T-helper 1 cell (primary cell): Measurements from ENCODE around the gene CX3CR1.
"Not testable (repeated sequence)": the region's sequence is repeated elsewhere in the genome, so short reads cannot be mapped to it uniquely, and the experiment has no call there.

Experiments used
- DNase-seq, 5 donors: peaks; one replicate each; pipeline ENCODE4 v3.0.0-alpha.2; 2012 to 2020

Gene CX3CR1

DNA sequence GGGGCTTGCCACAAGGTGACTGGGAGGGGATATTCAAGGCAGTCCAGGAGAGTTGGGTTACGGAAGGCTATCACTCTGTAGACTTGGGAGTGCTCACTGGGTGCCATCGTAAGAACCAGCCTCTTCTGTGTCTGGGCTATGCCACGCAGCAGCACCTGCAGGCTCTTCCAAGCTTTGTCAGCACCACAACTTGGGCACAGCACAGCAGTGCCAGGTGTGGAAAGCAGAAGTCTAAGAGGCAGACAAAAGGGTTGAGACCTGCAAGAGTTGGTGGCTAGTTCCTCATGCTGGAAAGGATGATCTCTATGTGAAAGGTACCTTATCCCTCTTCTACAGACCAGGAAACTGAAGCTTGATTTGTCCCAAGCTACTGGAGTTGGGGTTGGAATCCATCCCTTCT is 15.8 kb downstream of the CX3CR1 start:
- no peak for DNase-seq

DNA sequence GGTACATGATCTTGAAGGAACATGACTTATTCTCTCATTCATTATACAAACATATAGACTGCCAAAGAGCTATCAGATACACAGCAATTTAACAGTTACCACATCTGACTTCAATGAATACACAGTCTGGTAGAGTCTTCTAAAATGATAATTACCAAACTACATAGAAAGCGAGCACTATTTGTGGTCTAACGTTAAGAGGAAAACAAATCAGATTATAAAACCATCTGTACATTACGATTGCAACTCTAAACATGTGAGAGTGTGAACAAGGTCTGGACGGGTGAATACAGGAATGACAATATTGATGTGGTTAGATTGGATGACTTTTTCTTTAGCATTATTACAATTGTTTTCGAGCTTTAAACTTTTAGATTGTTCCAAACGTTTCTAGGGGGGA is 16.3 kb downstream of the CX3CR1 start:
- DNase-seq = no peak

DNA sequence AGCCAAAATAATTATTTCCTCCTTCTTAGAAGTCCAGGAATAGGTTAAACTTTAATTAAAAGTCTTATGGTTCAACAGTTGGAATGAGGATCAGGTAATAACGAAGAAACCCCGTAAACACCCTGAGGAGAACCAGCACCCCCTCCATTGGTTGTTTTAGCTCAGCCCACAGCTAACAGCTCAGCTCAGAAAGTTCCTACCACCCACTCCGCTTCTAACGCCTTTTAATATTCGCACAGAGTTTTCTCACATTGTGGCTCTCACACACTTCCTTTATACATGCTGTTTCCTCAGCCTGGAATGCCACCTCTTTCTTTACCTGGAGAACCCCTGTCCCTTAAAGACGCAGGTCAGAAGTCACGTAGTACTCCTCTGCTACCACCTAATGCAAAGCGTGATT is 17.0 kb downstream of the CX3CR1 start:
- no peak for DNase-seq

DNA sequence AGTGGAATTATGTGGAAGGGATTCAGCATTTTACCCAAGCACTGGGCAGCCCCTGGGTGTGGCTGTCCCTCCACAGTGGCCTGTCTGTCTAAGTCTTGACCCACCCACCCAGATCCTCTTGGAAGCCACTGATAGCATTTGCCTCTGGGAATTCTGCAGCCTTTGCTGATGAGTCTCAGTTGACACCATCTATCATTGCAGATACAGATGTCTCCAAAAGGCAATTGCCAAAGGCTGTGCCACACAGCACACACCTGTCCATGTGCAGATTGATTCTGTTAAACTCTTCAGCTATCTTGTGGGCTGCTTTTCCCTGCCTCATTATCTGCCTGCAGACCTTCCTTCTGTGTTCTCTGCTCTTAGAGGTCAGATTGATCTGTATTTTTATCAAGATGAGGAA is 18.1 kb downstream of the CX3CR1 start:
- no peak for DNase-seq

DNA sequence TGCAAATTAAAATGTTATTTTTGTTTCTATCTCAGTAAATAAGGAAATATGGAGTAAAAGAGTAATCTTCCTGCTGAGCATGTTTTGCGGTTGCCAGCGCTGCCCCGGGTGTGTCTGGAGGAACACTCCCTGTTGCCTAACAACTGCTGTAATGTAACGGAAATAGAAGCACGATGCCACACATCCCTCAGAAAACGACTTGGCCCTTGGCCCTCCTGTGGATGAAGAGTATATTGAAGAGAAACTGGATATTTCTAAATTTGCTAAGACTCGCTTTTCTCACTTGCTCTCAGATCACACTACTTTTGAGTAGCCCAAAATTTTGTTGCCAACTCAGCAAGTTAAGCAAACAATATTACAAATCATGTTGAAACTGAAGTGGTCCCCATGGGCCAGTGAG is 18.9 kb downstream of the CX3CR1 start:
- peak in 4 of 5 donors; percentile 20 to 82 (median 49) for DNase-seq

DNA sequence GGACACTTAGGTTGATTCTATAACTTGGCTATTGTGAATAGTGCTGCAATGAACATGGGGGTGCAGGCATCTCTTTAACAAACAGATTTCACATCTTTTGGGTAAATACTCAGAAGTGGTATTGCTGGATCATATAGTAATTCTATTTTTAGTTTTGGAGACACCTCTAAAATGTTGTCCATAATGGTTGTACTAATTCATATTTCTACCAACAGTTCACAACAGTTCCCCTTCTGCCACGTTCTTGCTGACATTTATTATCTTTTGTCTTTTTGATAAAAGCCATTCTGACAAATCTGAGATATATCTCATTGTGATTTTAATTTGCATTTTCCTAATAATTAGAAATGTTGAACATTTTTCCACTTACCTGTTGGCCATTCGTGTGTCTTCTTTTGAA is 19.5 kb downstream of the CX3CR1 start:
- DNase-seq = no peak

DNA sequence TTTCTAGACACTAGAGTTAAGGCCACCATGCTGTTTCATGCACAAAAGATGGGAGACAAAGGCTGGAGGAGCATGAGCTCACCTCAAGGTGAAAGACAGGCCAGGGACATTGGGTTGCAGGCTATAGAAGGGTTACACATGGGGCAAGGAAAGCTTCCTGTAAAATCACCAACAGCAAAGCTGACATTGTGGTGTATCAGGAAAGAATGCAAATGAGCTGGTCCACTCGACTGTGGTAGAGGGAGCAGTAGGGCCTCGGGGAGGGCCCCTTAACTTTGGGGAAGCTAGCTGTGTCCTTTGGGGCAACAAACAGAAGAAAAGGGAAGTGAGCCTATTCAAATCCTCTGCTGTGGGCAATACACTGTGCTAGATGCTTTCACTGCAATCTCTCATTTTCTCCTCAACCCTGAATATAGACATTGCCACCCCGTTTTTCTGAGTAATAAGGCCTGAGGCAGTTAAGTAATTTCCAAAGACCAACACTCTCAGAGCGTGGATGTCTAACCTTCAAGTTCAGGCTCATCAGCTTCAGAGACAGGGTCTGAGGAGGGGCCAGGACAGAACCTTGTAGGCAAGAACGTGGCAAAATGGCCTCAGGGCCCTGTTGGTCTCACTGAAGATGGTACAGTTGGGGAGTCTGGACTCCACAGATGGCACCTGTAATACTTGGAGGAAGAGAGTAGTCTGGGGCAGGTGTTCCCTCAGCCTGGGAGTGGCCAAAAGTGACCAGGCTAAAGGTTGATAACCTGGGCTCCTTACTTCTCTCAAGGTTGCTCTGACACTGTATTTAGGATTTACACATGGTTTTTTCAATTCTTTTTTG is 24.1 kb downstream of the CX3CR1 start:
- peak in 1 of 5 donors; percentile 8 for DNase-seq

DNA sequence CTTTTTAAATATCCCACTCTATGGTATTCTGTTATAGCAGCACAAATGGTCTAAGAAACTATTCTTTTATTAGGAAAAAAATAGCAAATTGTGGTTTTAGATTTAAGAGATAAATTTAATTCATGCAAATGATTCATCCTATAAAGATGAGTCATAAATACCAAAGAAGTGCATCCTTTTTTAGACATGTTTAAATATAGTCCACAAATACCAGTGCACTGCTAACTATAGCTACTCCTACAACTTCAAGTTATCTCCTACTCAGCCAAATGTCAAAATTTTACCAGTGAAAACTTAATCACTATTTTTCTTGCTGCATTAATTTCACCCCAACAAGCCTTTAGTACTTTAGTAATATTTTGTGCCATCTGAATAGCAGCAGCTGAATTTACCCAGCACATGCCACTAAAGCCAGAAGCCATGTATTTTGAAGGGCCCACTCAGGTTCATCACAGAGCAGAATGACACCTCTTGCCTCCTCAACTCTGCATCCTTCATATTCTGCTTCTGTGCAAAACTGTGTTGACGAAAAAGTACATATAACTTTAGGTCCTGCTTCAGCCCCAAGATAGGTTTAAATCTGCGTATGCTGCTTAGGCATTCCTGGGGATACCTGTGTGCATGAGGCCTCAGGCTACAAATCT is 24.9 kb downstream of the CX3CR1 start:
- no peak for DNase-seq

DNA sequence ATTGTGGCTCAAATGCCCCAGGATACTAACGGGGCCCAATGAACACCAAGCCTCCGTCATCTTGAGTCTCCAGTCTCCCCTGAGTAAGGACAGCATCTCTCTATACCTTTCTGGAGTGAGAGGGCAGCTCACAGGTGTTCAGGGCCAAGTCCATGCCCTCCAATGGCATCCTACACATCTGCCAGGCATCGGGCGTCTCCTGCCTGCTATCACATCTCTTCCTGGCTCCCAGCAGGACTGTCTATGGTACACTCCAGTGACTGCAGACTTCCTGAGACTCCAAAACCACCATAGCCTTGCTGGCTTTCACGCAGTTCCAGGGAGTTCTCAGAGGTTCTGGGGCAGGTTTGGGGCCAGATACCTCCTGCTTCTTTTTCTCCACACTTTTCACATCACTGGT is 28.3 kb downstream of the CX3CR1 start:
- no peak for DNase-seq

DNA sequence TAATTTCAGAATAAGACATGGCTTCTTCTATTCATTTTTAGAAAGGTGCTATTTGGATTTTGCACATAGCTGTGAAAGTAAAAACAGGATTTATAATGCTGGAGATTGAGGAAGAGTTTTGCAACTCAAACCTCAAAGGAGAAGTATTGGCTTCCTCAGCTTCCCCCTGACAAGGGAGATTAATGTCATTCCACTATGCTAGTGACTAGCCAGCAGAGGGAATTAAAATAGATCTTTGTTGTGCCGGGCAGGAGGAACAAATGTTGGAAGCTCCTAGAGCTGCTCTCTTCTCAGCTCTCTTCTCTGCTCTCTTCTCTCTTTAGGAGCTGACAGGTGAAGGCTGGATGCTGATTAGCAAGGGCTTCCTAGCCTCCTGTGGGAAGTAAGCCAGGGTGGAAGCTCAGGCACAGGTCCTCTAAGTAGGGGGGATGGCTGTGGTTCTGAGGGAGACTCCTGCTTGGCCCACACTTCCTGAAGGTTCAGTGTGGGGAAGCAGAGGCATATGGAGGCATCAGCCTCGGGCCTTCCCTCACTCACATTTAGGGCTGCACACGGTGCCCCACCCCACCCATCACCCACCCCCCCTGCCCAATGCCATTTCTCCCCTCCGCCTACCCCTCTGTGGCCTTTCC is 29.6 kb downstream of the CX3CR1 start:
- no peak for DNase-seq

DNA sequence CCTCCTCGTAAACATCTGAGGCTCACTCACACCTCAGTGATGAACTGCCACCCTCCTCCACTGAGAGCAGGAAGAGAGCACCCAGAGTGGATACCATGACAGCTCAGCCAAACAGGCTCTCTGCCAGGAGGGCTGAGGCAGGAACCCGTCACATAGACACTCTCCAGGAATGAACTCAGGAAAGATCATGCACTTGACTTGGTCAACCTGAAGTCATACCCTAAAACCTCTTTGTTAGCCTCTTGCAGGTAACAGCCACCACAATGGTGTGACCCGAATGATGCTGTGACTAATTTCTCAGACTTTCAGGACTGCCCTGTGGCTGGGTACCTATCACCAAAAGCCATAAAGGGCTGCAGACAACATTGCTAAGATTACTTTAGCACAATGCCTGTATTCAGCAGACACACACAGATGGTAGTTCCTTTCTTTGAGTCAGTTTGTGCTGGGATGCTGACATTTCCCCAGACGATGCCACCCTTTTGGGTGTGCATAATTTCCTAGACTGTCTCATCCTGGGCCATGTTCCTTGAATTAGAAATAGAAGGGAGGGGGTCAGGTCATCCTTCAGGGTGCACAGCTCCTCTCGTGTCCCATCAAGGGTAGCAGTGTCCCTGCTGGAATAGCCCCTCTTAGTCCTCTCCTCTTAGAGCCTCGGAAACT is 30.3 kb downstream of the CX3CR1 start:
- no peak for DNase-seq

DNA sequence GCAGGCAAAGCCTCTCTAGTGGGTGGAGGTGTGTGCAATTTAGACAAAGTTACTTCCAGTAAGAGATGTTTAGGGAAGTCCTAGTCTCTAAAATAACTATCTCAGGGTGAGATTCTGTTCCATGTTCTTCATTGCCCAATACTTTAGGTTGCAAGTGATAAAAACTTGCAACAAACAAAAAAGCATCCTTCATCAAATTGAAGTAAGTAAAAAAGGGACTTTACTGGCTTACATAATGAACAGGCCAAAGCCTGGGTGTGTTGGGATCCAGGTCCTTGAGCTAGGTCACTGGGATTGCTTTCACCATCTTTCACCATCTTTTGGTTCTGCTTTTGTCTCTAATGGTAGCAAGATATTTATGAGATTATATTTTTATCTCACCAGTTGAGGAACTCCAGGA is 38.3 kb downstream of the CX3CR1 start:
- DNase-seq = no peak

DNA sequence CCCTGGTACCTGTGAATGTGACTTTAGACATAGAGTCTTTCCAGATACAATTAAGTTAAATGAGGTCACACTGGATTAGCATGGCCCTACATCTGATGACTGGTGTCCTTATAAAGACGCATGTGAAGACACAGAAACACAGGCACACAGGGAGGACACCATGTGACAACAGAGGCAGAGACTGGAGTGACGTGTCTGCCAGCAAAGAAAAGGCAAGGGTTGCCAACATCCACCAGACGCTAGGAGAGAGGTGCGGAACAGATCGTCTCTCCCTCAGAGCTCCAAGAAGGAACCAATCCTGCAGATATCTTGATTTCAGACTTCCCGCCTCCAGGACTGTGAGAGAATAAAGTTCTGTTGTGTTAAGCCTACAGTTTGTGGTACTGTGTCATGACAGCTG is 42.8 kb downstream of the CX3CR1 start:
- no peak for DNase-seq

DNA sequence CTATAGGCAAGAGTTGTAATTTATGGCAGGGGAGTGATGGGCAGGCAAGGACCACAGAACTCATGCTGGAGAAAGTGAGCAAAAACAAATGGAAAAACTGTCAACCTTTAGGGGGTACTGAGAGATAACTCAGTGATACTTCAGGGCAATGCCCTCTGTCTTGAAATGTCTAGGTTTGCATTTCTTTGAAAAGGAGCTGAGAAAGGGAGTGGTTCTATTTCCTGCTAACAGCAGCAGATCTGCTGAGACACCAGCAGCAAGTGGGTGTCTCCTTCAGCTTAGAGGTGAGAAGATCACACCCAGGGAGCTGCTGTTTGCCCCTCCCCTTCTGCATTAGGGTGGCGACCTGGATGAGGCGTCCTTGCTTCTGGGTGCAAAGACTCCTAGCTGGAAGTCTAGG is 45.2 kb downstream of the CX3CR1 start:
- peak in 2 of 5 donors; percentile 3 to 84 for DNase-seq

DNA sequence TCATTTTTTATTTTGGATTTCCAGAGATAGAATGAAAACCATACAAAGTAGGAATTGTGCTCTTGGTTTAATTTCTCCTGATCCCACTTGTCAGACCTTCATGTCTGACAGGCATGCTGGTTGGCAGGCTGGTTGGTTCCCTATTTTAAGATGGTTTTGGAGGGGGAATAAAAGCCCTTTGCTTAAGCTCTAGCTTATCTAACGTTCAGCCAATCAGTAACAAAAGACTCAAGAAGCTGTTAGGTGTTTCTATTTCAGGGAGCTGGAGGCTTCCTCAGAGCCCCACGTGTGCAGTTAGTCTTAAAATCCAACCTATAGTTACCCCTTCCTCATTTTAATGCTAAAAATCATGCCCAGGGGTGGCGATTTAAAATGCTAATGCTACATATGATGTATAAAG is 47.0 kb downstream of the CX3CR1 start:
- DNase-seq = no peak

DNA sequence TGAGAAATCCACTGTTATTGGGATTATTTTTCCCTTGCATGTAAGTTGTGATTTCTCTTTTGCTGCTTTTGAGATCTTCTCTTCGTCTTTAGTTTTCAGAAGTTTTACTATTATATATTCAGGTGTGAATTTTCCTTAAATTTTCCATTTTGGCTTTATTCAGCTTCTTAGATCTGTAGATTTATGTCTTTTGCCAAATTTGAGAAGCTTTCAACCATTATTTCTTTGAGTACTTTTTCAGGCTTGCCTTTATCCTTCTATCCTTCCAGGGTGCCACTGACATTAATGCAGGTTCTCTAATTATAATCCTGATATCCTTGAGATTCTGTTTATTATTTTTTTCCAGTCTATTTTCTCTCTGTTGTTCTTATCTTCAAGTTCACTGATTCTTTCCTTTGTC is 49.4 kb downstream of the CX3CR1 start:
- DNase-seq = no peak

DNA sequence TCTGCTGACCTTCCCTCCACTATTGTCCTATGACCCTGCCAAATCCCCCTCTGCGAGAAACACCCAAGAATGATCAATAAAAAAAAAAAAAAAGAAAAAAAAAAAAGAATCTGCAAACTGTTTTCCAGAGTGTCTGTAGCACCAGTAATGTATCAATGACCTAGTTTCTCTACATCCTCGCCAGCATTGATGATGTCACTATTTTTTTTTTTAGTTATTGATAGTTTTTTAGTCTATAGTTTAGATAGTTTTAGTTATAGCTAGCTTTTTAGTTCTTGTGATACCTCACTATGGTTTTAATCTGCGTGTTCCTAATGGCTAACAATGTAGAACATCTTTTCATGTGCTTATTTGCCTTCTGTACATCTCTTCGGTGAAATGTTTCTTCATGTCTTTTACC is 51.3 kb downstream of the CX3CR1 start:
- no peak for DNase-seq

DNA sequence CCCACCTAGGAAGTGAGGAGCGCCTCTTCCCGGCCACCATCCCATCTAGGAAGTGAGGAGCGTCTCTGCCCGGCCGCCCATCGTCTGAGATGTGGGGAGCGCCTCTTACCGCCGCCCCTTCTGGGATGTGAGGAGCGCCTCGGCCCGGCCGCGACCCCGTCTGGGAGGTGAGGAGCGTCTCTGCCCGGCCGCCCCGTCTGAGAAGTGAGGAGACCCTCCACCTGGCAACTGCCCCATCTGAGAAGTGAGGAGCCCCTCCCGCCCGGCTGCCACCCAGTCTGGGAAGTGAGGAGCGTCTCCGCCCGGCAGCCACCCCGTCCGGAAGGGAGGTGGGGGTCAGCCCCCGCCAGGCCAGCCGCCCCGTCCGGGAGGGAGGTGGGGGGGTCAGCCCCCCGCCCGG is 52.2 kb downstream of the CX3CR1 start:
- not testable (repeated sequence) for DNase-seq

DNA sequence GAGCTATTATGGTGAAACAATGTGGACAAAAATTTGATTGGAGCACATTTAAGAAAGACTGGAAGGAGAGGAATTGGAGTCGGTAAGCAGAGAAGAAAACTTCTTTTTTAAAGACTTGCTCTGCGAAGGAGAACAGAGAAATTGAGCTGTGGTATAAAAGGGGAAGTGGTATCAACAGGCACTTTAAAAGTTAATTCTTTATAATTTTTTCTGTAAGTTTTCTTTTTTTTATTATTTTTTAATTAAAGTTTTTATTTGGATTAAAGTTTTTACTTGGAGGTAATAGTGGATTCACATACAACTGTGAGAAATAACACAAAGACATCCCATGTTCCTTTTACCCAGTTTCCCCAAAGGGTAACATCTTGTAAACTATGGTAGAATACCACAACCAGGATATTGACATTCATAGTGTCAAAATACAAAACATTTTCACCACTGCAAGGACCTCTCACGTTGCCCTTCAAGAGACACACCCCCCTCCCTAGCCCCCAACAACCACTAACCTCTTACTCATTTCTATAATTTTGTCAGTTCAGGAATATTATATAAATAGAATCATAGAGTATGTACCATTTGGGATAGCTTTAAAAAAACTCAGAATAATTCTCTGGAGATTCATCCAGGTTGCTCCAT is 53.6 kb downstream of the CX3CR1 start:
- no peak for DNase-seq

DNA sequence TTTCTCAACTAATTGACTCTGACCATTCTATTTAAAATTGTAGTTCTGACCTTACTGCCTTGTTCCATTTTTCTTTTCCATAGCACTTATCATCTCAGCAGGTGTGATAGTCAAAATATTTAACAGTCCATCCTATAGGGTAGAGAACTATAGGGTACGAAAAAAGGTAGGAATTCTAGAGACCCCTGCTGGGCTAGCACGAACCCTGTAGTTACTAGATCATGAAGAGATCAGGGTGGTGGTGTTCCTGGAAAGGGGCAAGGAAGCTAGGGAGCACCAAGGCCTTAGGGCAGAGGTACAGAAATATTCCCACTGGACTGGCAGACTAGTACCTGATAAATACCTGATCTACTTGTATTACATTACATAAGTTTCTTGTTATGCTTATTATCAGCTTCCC is 55.5 kb downstream of the CX3CR1 start:
- DNase-seq = no peak

DNA sequence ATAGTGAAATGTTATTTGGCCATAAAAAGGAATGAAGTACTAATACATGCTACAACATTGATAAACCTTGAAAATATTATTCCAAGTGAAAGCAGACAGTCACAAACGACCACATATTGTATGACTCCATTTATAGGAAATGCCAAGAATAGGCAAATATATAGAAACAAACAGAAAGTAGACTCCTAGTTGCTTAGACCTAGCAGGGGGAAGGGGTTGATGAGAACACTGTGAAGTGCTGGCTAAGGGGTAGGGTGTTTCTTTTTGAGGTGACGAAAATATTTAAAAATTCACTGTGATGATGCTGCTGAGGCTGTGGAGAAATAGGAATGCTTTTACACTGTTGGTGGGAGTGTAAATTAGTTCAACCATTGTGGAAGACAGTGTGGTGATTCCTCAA is 56.9 kb downstream of the CX3CR1 start:
- DNase-seq = no peak

DNA sequence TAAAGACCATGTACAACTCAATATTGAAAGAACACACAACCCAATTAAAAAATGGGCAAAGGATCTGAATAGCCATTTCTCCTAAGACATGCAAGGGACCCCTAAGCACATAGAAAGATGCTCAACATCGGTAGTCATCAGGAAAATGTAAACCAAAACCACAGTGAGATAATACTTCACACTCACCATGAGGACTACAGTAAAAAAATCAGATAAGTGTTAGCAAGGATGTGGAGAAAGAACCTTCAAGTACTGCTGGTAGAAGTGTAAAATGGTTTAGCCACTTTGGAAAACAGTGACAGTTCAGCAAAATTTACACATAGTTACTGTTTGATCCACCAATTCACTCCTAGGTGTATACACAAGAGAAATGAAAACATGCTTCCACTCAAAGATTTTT is 57.4 kb downstream of the CX3CR1 start:
- no peak for DNase-seq

DNA sequence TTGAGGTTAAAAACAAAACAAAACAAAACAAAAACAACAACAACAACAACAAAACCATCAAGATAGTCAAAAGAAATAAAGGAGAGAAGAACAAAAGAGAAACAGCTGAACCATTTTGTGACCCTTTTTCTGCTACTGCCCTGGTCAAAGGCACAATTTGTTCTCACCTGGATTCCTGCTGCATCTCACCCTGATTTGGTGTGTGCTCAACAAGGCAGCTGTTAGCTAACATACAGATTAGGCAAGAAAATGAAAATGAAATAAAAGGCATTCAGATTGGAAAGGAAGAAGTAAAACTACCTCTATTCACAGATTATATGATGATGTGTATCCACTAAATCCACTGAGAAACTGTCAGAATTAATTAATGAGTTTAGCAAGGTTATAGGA is 58.7 kb downstream of the CX3CR1 start:
- no peak for DNase-seq
